Measurements from ENCODE around the gene GATM.

GATM gene

DNA sequence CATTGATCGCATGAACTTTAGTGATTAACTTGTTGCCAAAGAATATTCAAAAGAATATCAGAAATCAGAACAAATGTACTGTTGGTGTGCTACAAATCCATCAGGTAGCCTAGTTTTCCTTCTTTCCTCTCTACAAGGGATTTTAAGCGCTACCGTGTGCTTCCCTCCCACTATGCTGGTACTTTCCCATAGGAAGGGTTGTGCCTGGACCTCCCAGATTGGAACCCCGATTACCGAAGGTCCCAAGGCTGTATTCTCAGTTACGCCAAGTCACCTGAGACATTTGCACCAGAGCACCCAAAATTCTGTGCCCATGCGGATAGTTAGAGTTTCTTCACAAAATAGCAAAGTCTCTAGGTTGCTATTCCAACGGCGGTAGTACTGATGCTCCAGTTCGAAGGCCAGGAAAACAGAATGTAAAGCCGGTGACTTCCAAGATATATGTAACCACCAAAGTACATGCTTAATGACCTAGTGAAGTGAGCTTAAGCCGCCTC, 23.4 kb upstream of the GATM start:
- TF ChIP-seq TAF1 (IDR thresholded peaks at IDR 0.05; ENCODE audit: borderline replicate concordance, low read depth, low read length) (no peak), POLR2A (IDR thresholded peaks at IDR 0.05; ENCODE audit: low read depth, low read length) (no peak), POLR2AphosphoS5 (IDR thresholded peaks at IDR 0.05; ENCODE audit: low read depth, low read length) (no peak)
- FAIRE-seq = no peak
- no peak for DNase-seq (ENCODE audit: insufficient read length)

DNA sequence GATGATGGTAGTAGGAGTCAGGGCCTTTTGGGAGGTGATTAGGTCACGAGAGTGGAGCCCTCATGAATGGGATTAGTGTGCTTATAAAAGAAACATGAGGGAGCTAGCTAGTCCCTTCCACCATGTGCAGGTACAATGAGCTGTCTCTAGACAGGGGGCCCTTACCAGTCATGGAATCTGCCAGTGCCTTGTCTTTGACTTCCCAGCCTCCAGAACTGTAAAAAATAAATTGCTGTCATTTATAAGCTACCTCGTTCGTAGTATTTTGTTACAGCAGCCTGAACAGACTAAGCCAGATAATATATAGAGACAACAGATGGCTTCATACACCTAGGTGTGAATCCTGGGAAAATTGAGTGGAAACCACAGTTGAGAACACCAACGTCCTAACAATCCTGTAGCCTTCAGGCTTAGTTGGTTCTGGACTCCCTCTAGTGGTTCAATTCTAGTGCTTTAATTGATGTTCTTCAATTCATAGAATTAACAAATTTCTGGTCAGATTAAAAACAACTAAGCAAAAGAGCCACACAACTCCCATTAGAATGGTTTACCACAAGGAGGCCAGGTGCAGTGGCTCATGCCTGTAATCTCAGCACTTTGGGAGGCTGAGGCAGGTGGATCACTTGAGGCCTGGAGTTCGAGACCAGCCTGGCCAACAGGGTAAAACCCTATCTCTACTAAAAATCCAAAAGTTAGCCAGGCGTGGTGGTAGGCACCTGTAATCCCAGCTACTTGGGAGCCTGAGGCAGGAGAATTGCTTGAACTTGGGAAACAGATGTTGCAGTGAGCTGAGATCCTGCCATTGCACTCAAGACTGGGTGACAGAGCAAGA, 21.3 kb upstream of the GATM start:
- FAIRE-seq = peak; percentile 57
- no peak for DNase-seq (ENCODE audit: insufficient read length)
- TF ChIP-seq POLR2AphosphoS5 (IDR thresholded peaks at IDR 0.05; ENCODE audit: low read depth, low read length) (no peak), TAF1 (IDR thresholded peaks at IDR 0.05; ENCODE audit: borderline replicate concordance, low read depth, low read length) (no peak), POLR2A (IDR thresholded peaks at IDR 0.05; ENCODE audit: low read depth, low read length) (no peak)

DNA sequence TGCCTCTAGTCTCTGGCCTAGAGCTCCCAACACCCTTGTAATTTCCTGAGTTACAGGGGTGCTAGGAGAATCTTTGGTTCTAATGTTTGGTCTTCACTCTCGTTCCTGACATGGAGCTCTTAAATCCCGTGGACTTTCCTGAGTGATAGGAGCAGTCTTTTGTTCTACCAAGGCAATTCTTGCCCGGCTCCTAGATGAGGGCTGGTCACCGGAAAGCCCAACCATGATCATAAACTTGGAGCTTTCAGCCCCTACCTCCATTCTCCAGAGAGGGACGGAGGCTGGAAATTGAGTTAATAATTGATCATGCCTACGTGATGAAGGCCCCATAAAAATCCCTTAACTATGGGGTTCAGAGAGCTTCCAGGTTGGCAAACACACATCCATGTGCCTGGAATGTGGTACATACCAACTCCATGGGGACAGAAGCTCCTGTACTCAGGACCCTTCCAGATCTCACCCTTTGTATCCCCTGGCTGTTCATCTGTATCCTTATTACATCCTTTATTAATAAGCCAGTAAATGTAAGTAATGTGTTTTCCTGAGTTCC, 18.8 kb upstream of the GATM start:
- TF ChIP-seq POLR2AphosphoS5 (IDR thresholded peaks at IDR 0.05; ENCODE audit: low read depth, low read length) = no peak
- DNase-seq (ENCODE audit: insufficient read length) (no peak), FAIRE-seq (no peak)

DNA sequence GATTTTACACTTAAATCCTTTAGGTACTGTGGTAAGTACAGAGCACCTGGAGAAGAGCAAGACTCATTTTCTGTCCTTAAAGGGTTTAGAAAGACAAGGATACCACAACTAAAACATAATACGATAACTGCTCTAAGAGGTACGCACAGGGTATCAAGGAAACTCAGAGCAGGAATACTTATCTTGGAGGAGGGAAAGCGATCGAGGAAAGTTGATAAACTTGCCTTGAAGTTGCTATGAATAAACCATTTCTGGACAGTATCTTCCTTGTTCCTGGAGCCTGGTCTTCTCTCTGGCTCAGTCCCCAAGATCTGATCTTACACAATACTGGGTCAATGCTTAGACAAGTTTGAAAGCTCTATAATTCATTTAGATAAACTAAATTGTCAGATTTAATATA, 17.6 kb upstream of the GATM start:
- DNase-seq (ENCODE audit: insufficient read length) (no peak), FAIRE-seq (no peak)
- TF ChIP-seq POLR2AphosphoS5 (IDR thresholded peaks at IDR 0.05; ENCODE audit: low read depth, low read length) = no peak
- no peak for TF ChIP-seq TAF1 (IDR thresholded peaks at IDR 0.05; ENCODE audit: borderline replicate concordance, low read depth, low read length)
- no peak for TF ChIP-seq POLR2A (IDR thresholded peaks at IDR 0.05; ENCODE audit: low read depth, low read length)

DNA sequence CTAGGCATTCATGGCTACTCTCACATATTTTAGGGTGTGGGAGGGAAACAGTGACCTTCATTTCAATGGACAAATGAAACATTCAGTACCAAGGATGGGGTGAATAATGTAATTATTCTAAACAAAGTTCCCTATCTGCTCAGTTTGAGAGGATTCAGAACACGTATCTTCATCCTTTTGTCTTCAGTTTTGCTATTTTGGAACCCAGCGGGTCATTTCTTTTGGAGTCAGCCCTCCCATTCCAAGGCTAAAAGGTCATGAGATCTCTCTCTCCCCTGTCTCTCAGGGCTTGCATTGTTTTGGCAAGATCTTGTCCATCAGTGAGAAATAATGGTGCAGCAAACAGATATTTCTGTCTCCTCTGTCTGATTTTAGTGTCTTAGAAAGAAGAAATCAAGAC, 16.3 kb upstream of the GATM start:
- TF ChIP-seq POLR2AphosphoS5 (IDR thresholded peaks at IDR 0.05; ENCODE audit: low read depth, low read length) (no peak), POLR2A (IDR thresholded peaks at IDR 0.05; ENCODE audit: low read depth, low read length) (no peak), TAF1 (IDR thresholded peaks at IDR 0.05; ENCODE audit: borderline replicate concordance, low read depth, low read length) (no peak)
- FAIRE-seq (no peak), DNase-seq (ENCODE audit: insufficient read length) (no peak)

- DNase-seq (ENCODE audit: insufficient read length) = no peak
- TF ChIP-seq POLR2AphosphoS5 (IDR thresholded peaks at IDR 0.05; ENCODE audit: low read depth, low read length) = no peak
- TF ChIP-seq POLR2A (IDR thresholded peaks at IDR 0.05; ENCODE audit: low read depth, low read length) = no peak
- TF ChIP-seq TAF1 (IDR thresholded peaks at IDR 0.05; ENCODE audit: borderline replicate concordance, low read depth, low read length) = no peak
- peak; percentile 73 for FAIRE-seq
These were observed 15.5 kb upstream of the GATM start for GRCh38 chr15:45393851-45394250.

DNA sequence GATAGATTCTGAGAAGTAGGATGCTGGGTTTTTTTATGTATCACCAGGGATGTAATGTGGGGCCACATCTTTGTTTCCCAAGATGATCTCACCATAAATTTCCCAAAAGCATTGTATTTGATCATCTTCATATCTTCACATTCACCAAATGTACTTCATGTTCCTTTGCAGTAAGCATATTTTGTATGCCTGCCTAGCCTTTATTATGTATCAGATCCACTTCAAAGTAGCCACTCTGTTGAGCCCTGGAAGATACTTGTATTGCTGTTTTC, 14.2 kb upstream of the GATM start:
- DNase-seq (ENCODE audit: insufficient read length) = no peak
- no peak for FAIRE-seq
- TF ChIP-seq POLR2AphosphoS5 (IDR thresholded peaks at IDR 0.05; ENCODE audit: low read depth, low read length) = no peak
- no peak for TF ChIP-seq POLR2A (IDR thresholded peaks at IDR 0.05; ENCODE audit: low read depth, low read length)
- no peak for TF ChIP-seq TAF1 (IDR thresholded peaks at IDR 0.05; ENCODE audit: borderline replicate concordance, low read depth, low read length)

GRCh38 chr15:45391746-45392583, 13.6 kb upstream of the GATM start:
- DNase-seq (ENCODE audit: insufficient read length) (peak; percentile 27), FAIRE-seq (peak; percentile 96)
- TF ChIP-seq TAF1 (IDR thresholded peaks at IDR 0.05; ENCODE audit: borderline replicate concordance, low read depth, low read length) (no peak), POLR2AphosphoS5 (IDR thresholded peaks at IDR 0.05; ENCODE audit: low read depth, low read length) (no peak), POLR2A (IDR thresholded peaks at IDR 0.05; ENCODE audit: low read depth, low read length) (no peak)

- TF ChIP-seq POLR2AphosphoS5 (IDR thresholded peaks at IDR 0.05; ENCODE audit: low read depth, low read length) (no peak), POLR2A (IDR thresholded peaks at IDR 0.05; ENCODE audit: low read depth, low read length) (no peak), TAF1 (IDR thresholded peaks at IDR 0.05; ENCODE audit: borderline replicate concordance, low read depth, low read length) (no peak)
- FAIRE-seq (no peak), DNase-seq (ENCODE audit: insufficient read length) (no peak)
These were observed 11.0 kb upstream of the GATM start for GRCh38 chr15:45389351-45389750.

DNA sequence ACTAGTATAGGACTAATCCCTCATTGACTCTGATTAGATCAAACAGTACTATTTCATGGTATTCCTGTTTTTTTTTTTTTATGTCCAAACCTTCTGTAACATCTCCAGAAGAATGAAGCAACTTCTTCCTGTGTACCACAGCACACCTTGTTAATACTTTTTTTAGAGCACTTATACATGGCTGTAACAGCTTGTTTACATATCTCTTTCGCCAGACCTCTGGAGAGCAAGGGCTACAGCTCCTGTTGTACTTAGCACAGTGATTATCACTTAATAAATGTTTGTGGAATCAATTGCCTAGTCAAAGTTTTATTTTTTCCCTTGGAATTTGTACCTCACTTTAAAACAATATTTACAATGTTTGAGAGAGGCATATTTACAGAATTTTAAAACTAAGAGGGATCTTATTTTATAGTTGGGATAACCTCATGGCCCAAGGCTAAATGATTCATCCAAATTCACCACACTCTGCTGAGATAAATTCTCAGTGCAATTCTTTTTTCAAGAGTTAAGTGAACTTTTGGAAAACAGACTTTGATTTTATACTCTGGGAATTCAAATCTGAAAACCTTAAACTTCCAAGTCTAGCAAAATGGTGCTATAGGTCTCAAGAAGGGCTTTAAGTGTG, 9.2 kb upstream of the GATM start:
- FAIRE-seq = no peak
- no peak for DNase-seq (ENCODE audit: insufficient read length)
- TF ChIP-seq POLR2AphosphoS5 (IDR thresholded peaks at IDR 0.05; ENCODE audit: low read depth, low read length) = no peak
- TF ChIP-seq POLR2A (IDR thresholded peaks at IDR 0.05; ENCODE audit: low read depth, low read length) = no peak
- TF ChIP-seq TAF1 (IDR thresholded peaks at IDR 0.05; ENCODE audit: borderline replicate concordance, low read depth, low read length) = no peak

DNA sequence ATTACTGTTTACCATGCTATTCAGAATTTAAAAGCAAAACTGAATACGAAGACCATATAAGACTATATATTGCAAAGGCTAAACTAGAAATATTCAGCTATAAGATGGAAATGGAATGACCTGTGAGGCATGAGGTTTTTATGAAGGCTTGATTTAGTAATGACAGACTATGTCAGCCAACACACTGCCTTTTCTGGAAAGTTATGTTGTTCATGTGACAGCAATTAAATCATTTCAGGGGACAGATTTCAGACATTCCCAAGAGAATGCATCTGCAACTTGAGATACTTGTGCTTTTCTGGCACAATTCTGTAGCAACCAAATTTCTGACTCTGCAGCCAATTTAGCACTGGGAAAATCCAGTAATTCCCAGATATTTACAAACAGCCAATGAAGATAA, 8.6 kb upstream of the GATM start:
- TF ChIP-seq POLR2A (IDR thresholded peaks at IDR 0.05; ENCODE audit: low read depth, low read length) = no peak
- TF ChIP-seq TAF1 (IDR thresholded peaks at IDR 0.05; ENCODE audit: borderline replicate concordance, low read depth, low read length) = no peak
- TF ChIP-seq POLR2AphosphoS5 (IDR thresholded peaks at IDR 0.05; ENCODE audit: low read depth, low read length) = no peak
- FAIRE-seq (no peak), DNase-seq (ENCODE audit: insufficient read length) (no peak)

All from GM12892 (cell line).